Uterus (tissue), 4 donors: ENCODE data around the gene MGAT4A. TPM values are rescaled to one million over a fixed set of nuclear protein-coding genes. Genes with fewer than 3 reads are reported as not detected.

Source experiments
- DNase-seq, 2 donors: peaks; one replicate each; pipeline ENCODE4 v3.0.0-alpha.2; 2019 to 2020
- H3K27ac ChIP-seq, 2 donors: fragments of 200-600 bp; sonication (generic); 1 replicate in 1 of 2; 2 replicates in 1 of 2; pipeline ENCODE4 v1.5.1; 2016 to 2018
- H3K27me3 ChIP-seq, 2 donors: fragments of 200-600 bp; sonication (generic); one replicate each; pipeline ENCODE4 v1.5.1; 2018 to 2019; ENCODE audit warnings: control low read depth in 1 of 2
- H3K36me3 ChIP-seq, 2 donors: fragments of 200-600 bp; sonication (generic); one replicate each; pipeline ENCODE4 v1.5.1; 2019; ENCODE audit warnings: control low read depth in 1 of 2
- H3K4me1 ChIP-seq, 2 donors: fragments of 200-600 bp; sonication (generic); one replicate each; pipeline ENCODE4 v1.5.1; 2018 to 2019; ENCODE audit warnings: control low read depth in 1 of 2
- H3K4me3 ChIP-seq, 2 donors: fragments of 200-600 bp; sonication (generic); 1 replicate in 1 of 2; 2 replicates in 1 of 2; pipeline ENCODE4 v1.5.1; 2018 to 2019; ENCODE audit warnings: mild to moderate bottlenecking in 1 of 2
- H3K9me3 ChIP-seq, 2 donors: fragments of 200-600 bp; sonication (generic); one replicate each; pipeline ENCODE4 v1.5.1; 2019; ENCODE audit warnings: control low read depth in 1 of 2
- CTCF ChIP-seq, 4 experiments: fragments of 200-600 bp in 2 of 4; fragments of 450-650 bp in 2 of 4; sonication (generic) in 2 of 4; IDR thresholded peaks; one replicate each; pipeline ENCODE4 v1.5.1; 2016 to 2019; ENCODE audit warnings: antibody characterized with exemption in 4 of 4, mild to moderate bottlenecking in 2 of 4, moderate library complexity in 1 of 4
- POLR2A ChIP-seq, 2 donors: fragments of 450-650 bp; IDR thresholded peaks; one replicate each; pipeline ENCODE4 v1.6.1; 2016; ENCODE audit warnings: antibody characterized with exemption in 2 of 2, mild to moderate bottlenecking in 1 of 2, moderate library complexity in 1 of 2
- intact Hi-C: fragments of 100-400 bp; cut with DNase I; formaldehyde crosslinking; loops from one replicate; pipeline ENCODE4 v1.15.1; 2023; ENCODE audit warnings: low total_unique reads
- total RNA-seq, 4 donors: library from RNA; depleted of rRNA in 3 of 4; stranded (reverse); fragments of >200 nt in 3 of 4; gene quantifications; one replicate each; pipeline versions ENCODE4 v1.1.0 to v1.2.4, GENCODE V29; 2014 to 2023
- donor health status: DM: yes; HTN: yes; CAD: no.

The MGAT4A gene
- total RNA-seq, 4 donors from 2014 or later, result 25.9 to 107 (median 52.9) TPM

- H3K36me3 ChIP-seq, result no peaks in the 10 kb centered on the region
- DNase-seq, result no peak
- intact Hi-C loops, result no loop called here
Observed at GRCh38 chr2:98737848-98738247, 6.9 kb upstream of the MGAT4A start.

GRCh38 chr2:98736464-98736889 is 5.5 kb upstream of the MGAT4A start:
- DNase-seq, result no peak
- intact Hi-C loops, result no loop called here

More at GRCh38 chr2:98737848-98738247, 6.9 kb upstream of the MGAT4A start:
- Histone ChIP-seq H3K4me1 (no peaks in the 10 kb centered on the region), H3K27me3 (no peaks in the 10 kb centered on the region), H3K9me3 (no peaks in the 10 kb centered on the region), H3K27ac (no peak overlapping the region), H3K4me3 (no peak overlapping the region)
- no peak for TF ChIP-seq POLR2A (IDR thresholded peaks at IDR 0.05)
- no peak for TF ChIP-seq CTCF (IDR thresholded peaks at IDR 0.05)

DNA sequence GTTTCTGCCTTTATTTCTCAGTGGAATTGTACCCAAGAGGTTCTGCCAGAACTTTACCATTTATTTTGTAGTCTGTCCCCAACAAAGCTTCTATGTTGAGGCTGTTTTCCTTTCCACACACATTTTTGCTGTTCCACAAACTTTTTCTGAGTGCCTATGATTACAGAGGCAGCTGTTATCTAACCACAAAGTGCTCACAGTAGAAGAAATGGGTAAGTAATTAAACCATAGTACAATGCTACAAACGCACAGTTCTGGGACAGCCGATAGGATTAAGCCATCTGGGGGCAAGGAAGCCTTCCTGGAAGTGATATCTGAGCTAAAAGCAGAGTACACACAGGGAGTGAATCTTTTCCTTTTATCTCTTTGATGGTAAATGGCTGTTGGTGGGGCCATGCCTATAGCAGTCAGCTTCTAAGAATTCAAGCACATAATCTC is 3.9 kb upstream of the MGAT4A start:
- no peak overlapping the region for H3K27ac ChIP-seq
- H3K9me3 ChIP-seq, result no peaks in the 10 kb centered on the region
- no peaks in the 10 kb centered on the region for H3K36me3 ChIP-seq
- DNase-seq, result no peak
- H3K4me1 ChIP-seq, result no peaks in the 10 kb centered on the region
- H3K4me3 ChIP-seq, result no peak overlapping the region
- TF ChIP-seq CTCF (IDR thresholded peaks at IDR 0.05), result no peak
- TF ChIP-seq POLR2A (IDR thresholded peaks at IDR 0.05), result no peak
- no peaks in the 10 kb centered on the region for H3K27me3 ChIP-seq
- intact Hi-C loops, result no loop called here

More at GRCh38 chr2:98736464-98736889, 5.5 kb upstream of the MGAT4A start:
- Histone ChIP-seq H3K27ac (no peak overlapping the region), H3K4me1 (no peaks in the 10 kb centered on the region), H3K36me3 (no peaks in the 10 kb centered on the region), H3K9me3 (no peaks in the 10 kb centered on the region), H3K27me3 (no peaks in the 10 kb centered on the region), H3K4me3 (no peak overlapping the region)
- TF ChIP-seq CTCF (IDR thresholded peaks at IDR 0.05) (no peak), POLR2A (IDR thresholded peaks at IDR 0.05) (no peak)

DNA sequence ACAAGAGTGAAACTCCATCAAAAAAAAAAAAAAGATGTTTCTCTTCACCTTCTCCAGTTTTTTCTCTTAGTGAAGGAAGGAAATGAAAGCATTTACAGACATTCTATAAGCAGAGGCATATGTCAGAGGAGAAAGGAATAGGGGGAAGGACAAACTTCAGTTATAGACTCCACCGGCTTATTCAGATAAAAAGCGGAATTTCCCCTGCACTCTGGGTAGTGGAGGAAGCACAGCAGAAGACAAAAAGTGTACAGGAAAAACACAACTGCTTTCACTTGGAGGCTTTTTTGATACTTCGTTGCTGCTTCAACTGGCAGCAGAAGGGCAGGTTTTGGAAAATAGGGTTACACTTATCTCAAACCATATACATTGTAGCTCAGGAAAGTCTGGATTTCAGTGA is 3.2 kb upstream of the MGAT4A start:
- no peaks in the 10 kb centered on the region for H3K9me3 ChIP-seq
- no peaks in the 10 kb centered on the region for H3K4me1 ChIP-seq
- no peak overlapping the region for H3K27ac ChIP-seq
- no peaks in the 10 kb centered on the region for H3K27me3 ChIP-seq
- H3K4me3 ChIP-seq, result no peak overlapping the region
- TF ChIP-seq POLR2A (IDR thresholded peaks at IDR 0.05), result no peak
- TF ChIP-seq CTCF (IDR thresholded peaks at IDR 0.05), result no peak
- intact Hi-C loops, result no loop called here
- H3K36me3 ChIP-seq, result no peaks in the 10 kb centered on the region
- DNase-seq, result no peak

DNA sequence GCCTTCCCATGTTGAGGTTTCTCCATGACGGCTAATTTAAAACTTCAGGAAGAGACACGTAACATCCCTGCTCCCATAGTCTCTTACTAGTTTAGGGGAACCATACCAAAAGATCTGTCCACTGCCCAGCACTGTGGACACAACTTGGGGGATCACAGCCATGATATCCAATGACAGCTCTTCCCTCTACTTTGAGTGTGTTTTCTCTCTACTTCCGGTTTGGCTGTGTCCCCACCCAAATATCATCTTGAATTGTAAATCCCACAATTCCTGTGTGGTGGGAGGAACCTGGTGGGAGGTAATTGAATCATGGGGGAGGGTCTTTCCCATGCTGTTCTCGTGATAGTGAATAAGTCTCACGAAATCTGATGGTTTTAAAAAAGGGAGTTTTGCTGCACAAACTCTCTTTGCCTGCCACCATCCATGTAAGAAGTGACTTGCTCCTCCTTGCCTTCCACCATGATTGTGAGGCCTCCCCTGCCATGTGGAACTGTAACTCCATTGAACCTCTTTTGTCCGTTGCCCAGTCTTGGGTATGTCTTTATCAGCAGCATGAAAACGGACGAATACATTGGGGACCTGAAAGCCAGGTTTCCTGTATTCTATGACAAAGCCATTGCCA is 1.6 kb upstream of the MGAT4A start:
- intact Hi-C loops, result no loop called here
- H3K4me3 ChIP-seq, result no peak overlapping the region
- H3K36me3 ChIP-seq, result no peaks in the 10 kb centered on the region
- H3K27me3 ChIP-seq, result no peaks in the 10 kb centered on the region
- H3K4me1 ChIP-seq, result no peaks in the 10 kb centered on the region
- H3K27ac ChIP-seq, result no peak overlapping the region
- TF ChIP-seq POLR2A (IDR thresholded peaks at IDR 0.05) (no peak), CTCF (IDR thresholded peaks at IDR 0.05) (no peak)
- no peaks in the 10 kb centered on the region for H3K9me3 ChIP-seq
- no peak for DNase-seq
